Stimulated activated CD4-positive, alpha-beta T cell treated with anti-CD3 and anti-CD28 coated beads, Interleukin-12 subunit alpha, Interleukin-12 subunit beta, amount 100 ng/mL, for 24 hours (primary cell): ENCODE measurements around the gene MGAM2.

Source experiments
- DNase-seq, 2 experiments: peaks; one replicate each; pipeline ENCODE4 v3.0.0-alpha.2; 2020; ENCODE audit warnings: low read depth in 2 of 2

The MGAM2 gene

DNA sequence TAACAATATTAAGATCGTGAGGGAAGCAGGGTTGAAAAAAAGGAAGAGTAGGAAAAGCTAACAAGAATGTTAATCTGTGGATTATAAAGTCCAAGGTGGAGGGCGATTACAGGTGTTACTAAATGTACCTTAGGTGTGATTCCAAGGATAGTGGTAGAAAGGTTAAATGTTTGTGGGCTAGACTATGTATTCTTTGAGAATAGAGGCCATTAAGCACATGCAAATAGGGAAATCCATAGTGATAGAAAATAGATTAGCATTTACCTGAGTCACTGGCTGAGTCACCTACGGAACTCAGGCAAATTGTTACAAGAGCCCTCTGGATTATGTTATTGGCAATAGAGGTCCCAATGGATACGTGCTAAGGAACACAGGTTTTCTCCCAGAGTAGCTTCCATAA, 9.0 kb downstream of the MGAM2 start:
- DNase-seq, result no peak

DNA sequence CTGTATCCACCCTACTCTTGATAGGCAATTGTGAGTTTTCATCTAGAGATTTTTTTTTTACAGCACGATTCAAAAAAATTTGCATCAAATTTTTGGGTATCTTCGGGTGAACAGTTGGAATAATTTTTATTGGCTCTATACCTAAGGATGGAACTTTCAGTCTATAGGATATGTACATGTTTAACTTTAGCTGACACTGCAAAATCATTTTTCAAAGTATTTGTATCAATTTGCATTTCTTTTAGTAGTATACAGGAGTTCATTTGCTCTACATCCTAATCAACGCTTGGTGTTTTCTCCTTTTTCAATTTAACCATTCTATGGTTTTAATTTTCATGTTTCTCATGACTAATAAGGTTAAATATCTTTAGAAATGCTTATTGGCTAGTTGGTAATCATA, 11.7 kb downstream of the MGAM2 start:
- no peak for DNase-seq

DNA sequence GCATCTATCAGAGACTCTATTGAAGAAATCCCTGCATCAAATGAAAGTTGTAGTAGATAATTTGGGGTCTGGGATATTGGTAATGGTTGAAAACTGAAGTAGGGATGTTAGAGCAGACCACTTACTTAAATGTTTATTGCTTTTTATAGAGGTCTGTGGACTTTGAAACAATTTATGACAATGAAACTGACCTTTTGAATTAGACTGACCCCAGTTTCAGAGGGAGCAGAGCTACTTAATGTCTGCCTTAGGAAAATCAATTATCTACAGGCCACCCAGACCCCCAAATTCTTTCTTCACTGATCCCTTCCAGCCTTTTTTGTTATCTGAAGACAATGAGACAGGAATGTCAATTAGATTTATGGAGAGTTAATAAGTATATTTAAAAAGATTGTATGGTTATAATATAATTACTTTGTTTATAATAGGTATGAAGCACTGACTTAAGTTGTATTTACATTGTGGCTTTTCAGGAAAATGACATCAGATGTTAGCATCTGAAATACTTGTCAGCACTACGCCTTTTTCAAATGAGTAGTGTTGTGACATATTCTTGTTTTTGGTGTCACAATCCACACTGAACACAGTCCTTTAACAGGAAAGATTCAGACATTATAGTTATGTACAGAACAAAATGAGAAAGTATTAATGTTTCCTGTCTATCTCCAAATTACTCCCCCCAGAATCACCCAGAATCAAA, 13.9 kb downstream of the MGAM2 start:
- no peak for DNase-seq

DNA sequence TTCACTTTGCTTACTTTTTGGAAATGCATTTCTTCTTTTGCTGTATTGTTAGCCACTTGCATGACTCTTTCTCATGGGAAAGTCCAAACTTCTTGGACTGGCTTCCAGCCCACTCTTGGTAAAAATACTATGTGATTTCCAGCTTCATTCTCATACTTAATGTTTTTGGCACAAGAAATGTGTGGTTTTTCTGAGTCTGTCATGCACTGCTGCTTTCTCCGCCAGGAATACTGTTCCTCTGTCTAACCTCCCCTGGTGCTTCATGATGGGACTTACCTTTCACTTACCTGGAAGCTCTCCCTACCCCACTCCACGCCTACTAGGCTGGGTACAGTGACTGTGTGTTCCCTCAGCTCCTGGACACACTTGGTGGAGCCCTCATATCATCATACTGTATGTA, 18.7 kb downstream of the MGAM2 start:
- no peak for DNase-seq

- no peak for DNase-seq
These were observed 20.1 kb downstream of the MGAM2 start for GRCh38 chr7:142131439-142132185.

GRCh38 chr7:142133731-142134148, 22.2 kb downstream of the MGAM2 start:
- DNase-seq, result no peak

- no peak for DNase-seq
These were observed 23.4 kb downstream of the MGAM2 start for GRCh38 chr7:142134909-142135308.

DNA sequence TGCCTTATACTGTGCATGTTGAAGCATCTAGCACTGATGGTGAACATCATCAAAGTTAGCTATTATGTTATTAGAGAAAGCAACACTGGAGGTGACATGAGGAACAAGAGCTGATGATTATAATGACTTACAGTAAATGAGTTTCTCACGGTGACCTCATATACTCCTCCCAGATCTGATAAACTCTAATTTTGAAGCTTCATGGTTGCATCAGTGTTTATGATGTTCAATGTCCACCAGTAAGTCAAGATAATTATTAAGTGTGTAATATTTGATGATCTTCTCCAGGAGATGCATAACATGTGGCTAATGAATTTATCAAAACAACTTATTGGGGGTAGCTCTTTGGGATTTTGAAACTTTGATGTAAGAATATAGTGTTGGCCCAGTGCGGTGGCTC, 27.5 kb downstream of the MGAM2 start:
- DNase-seq, result no peak

DNA sequence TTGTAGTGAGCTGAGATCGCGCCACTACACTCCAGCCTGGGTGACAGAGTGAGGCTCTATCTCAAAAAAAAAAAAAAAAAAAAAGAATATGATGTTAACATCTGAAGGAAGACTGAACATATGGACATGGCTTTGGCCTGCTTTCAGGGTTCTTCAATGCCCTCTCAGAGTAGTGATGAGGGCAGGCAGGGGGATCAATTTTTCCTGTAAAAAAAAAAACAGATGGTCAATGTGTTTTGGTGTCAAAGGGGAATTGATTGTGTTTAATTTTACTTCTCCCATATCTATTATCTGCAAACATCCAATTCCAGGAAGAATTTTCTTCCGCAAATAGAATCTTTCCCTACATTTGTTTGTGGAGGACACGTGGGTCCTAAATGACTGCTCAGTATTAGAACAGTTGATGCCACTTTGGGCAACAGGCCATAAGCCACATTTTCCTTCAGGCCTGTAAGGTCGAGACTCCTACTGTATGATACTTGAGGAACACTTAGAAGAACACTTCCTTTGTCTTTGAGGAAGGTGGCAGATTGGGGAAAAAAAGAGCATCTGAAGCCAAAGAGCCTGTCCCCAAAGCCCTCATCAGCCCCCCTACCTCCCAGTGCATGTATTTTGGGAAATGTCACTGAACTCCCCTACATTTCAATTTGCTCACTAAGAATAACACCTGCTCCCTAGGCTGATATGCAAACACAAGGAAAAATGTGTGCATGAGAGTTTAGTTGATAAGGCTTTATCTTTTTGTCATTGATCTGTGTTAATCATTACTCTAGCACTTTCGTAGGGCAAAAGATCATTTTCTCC, 28.3 kb downstream of the MGAM2 start:
- no peak for DNase-seq

DNA sequence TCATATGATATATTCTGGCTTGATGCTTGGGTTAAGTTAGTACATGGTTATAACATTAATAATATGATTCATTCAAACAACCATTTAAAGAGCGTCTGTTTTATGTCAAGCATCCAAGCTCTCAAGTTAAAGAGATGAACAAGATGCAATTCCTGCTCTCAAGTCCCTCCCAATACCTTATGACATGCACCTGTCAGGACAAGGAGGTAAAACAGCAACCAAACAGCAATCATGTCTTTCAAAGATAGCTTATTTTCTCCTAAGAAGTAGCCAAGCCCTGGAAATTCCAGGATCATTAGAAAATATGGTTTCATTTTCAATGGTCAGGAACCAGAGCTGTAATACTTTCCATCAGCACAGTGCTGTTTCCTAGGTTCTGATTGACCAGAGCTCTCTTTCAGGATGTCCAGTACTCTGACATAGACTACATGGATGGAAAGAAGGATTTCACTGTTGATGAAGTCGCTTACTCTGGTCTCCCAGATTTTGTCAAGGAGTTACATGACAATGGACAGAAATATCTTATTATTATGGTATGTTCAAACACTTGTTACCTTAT, 29.0 kb downstream of the MGAM2 start:
- no peak for DNase-seq

- no peak for DNase-seq
These were observed 31.2 kb downstream of the MGAM2 start for GRCh38 chr7:142142702-142143101.

DNA sequence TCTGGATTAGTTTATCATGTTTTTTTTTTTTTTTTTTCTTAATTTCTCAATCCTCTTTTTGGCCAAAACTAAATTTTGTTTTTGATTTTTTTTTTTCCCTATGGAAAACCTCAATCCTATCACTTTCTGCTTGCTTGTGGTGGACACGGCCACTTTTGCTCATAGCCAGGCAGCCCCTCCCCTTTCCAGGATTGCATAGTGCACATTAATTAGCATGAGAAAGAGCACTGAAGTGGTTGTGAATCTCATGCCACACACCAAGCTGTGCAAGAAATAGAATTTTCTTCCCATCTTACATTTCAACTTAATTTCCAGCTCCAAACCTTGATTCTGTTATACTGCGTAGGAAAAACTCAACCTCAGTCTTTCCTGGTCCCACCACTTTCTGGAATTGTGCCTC, 34.6 kb downstream of the MGAM2 start:
- no peak for DNase-seq

DNA sequence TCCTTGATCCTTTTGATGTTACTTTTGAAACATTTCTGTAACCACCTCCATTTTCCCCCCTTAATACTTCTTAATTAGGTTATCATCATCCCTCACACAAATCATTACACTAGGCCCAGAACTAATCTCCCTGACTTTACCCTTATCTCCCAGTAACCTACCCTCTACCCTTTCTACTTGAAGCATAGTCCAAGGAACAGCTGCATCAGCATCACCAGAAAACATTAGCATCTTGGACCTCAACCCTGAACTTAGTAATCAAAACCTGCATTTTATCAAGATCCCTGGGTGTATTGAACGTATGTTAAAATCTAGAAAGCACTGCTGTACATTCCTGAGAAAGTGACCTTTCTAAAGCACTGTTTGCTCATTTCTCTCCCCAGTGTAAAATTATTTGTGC, 38.8 kb downstream of the MGAM2 start:
- no peak for DNase-seq

DNA sequence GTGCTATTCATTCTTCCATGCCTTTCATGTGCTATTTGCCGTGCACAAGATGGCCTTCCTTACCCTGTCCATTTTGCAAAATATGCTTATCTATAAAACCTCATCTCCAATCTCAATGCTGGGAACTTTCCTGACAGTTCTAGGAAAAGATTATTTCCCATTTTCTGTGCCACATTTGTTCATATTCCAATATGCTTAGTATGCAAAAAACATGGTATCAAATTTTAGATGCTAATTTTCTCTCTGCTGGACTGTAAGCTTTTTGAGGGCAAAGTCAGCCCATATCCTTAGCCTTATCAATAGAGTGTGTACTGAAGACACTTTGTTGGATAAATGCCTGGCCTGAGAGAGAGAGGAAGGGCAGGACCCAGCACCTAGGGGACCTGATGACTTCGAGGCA, 39.4 kb downstream of the MGAM2 start:
- DNase-seq, result no peak

GRCh38 chr7:142152076-142152475, 40.6 kb downstream of the MGAM2 start:
- no peak for DNase-seq

DNA sequence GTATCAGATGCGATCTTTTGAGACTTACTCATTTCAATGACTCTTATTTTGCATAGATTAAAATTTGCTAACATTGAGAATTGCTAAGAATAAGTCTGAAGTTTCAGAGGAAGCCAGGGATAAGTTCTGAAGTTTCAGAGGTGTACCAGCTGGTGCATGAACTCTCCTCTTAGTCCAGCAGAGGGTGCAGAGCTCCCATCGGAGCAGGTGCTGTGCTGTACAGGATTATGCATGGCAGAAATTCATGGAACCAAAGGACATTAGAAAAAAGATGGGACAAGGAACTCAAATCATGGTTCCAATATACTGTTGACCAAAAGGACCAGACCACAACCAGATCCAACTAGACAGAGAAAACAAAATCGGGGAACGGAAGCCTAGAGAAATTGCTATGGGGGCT, 41.9 kb downstream of the MGAM2 start:
- no peak for DNase-seq

DNA sequence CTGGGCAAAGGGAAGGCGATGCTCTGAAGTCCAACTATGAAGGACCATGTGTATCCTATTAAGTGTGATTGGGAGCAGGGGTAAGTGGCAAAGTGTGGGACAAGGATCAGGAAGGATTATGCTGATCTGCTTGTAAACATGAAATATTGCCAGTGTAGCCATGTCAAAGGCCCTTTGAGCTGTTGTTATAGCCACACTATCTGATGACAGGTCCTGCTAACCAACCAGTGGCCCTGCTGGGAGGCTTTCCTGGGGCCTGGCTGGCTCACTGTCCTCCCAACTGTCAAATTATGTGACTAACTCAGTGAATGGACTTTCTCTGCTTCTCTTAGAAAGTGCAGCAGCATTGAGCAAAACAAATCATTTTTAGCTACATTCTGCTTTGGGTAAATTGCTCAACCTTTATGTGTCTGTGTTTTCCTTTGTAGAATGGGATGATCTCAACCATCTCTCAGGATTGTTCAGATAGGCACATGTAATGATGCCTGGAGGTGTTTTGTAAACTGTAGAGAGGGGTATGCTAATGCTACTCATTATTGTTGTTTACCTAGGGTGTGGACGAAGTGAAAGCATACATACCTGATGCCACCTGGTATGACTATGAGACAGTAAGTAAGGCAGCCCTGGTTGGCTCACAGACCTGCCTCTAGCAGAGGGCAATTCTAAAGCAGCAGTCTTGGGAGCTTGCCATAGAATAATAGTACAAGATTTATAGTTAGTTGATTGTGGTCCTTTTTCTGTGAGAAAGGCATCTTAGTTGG, 47.4 kb downstream of the MGAM2 start:
- DNase-seq, result no peak

- DNase-seq, result no peak
These were observed 50.4 kb downstream of the MGAM2 start for GRCh38 chr7:142161921-142162320.

- no peak for DNase-seq
These were observed 57.2 kb downstream of the MGAM2 start for GRCh38 chr7:142168746-142169145.

- DNase-seq, result no peak
These were observed 61.4 kb downstream of the MGAM2 start for GRCh38 chr7:142172932-142173331.

DNA sequence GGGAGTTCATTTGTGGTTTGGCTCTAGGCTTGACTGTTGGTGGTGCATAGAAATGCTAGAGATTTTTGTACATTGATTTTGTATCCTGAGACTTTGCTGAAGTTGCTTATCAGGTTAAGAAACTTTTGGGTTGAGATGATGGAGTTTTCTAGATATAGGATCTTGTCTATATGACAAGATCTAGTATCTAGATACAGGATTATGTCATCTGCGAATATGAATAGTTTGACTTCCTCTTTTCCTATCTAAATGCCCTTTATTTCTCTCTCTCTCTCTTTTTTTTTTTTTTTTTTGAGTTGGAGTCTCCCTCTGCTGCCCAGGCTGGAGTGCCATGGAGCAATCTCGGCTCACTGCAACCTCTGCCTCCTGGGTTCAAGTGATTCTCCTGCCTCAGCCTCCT, 62.9 kb downstream of the MGAM2 start:
- DNase-seq, result no peak

DNA sequence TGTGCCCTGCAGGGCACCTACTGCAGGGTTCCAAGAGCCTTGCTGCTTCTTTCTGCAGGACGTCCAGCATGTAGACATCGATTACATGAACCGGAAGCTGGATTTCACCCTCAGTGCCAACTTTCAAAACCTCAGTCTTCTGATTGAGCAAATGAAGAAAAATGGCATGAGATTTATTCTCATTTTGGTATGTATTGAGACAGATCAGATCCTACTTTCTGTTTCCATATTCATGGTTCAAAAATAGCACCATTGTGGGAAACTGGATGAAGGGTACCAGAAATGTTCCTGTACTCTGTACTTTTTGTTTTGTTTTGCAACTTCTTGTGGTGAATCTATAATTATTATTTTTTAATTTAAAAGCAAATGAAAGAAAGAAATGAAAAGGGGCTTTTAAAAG, 64.1 kb downstream of the MGAM2 start:
- no peak for DNase-seq
